DOHH2 (cell line): ENCODE results near the gene SPOCK3.

Experiments
- H3F3A ChIP-seq: fragments of 200-600 bp; sonication (generic), shearing (Covaris generic); 2 replicates; pipeline ENCODE4 v1.6.0; 2016; ENCODE audit warnings: antibody characterized with exemption, mild to moderate bottlenecking; ENCODE audit not compliant: control insufficient read depth, insufficient read depth
- H3K27ac ChIP-seq: fragments of 200-600 bp; sonication (generic); 2 replicates; pipeline ENCODE4 v1.5.1; 2014; ENCODE audit warnings: low read depth, mild to moderate bottlenecking, low read length, moderate library complexity
- H3K27me3 ChIP-seq: fragments of 200-600 bp; sonication (generic); 2 replicates; pipeline ENCODE4 v1.6.1; 2014; ENCODE audit warnings: mild to moderate bottlenecking, low read length, mixed read lengths; ENCODE audit not compliant: control insufficient read depth
- H3K36me3 ChIP-seq: fragments of 200-600 bp; sonication (generic); 2 replicates; pipeline ENCODE4 v1.6.1; 2014; ENCODE audit warnings: mild to moderate bottlenecking, low read length, moderate library complexity, mixed read lengths; ENCODE audit not compliant: control insufficient read depth
- H3K4me1 ChIP-seq: fragments of 200-600 bp; sonication (generic); 2 replicates; pipeline ENCODE4 v1.6.1; 2014; ENCODE audit warnings: mild to moderate bottlenecking, low read length, mixed read lengths; ENCODE audit not compliant: control insufficient read depth
- H3K4me2 ChIP-seq: fragments of 200-600 bp; sonication (generic); 2 replicates; pipeline ENCODE4 v1.6.0; 2014; ENCODE audit warnings: mild to moderate bottlenecking, low read length, moderate library complexity
- H3K4me3 ChIP-seq: fragments of 200-600 bp; sonication (generic); 2 replicates; pipeline ENCODE4 v1.5.1; 2014; ENCODE audit warnings: mild to moderate bottlenecking, low read length, mixed read lengths
- H3K79me2 ChIP-seq: fragments of 200-600 bp; sonication (generic); 2 replicates; pipeline ENCODE4 v1.6.1; 2014; ENCODE audit warnings: mild to moderate bottlenecking, low read length, mixed read lengths; ENCODE audit not compliant: control insufficient read depth
- H3K9me2 ChIP-seq: fragments of 200-600 bp; sonication (generic); replicated peaks from 2 replicates; pipeline ENCODE4 v1.6.1; 2014; ENCODE audit warnings: mild to moderate bottlenecking, low read length, mixed read lengths; ENCODE audit not compliant: control insufficient read depth
- H3K9me3 ChIP-seq: fragments of 200-600 bp; sonication (generic); 2 replicates; pipeline ENCODE4 v1.6.1; 2014; ENCODE audit warnings: antibody characterized with exemption, low read length, mixed read lengths; ENCODE audit not compliant: control insufficient read depth, insufficient read depth
- H4K20me1 ChIP-seq: fragments of 200-600 bp; sonication (generic); 2 replicates; pipeline ENCODE4 v1.6.0; 2014; ENCODE audit warnings: low read depth, mild to moderate bottlenecking, antibody characterized with exemption, low read length, moderate library complexity; ENCODE audit not compliant: control insufficient read depth, insufficient read depth
- EZH2phosphoT487 ChIP-seq: fragments of 200-600 bp; sonication (generic); IDR thresholded peaks from 2 replicates; pipeline ENCODE4 v1.6.1; 2017; ENCODE audit warnings: borderline replicate concordance, mild to moderate bottlenecking, antibody characterized with exemption, low read length, moderate library complexity, mixed read lengths
- TF ChIP-seq, protein P1 (sequence below): fragments of 200-600 bp; sonication (generic); IDR thresholded peaks from one replicate; pipeline ENCODE4 v1.5.1; 2014; ENCODE audit warnings: antibody characterized with exemption, mild to moderate bottlenecking, low read depth, low read length; ENCODE audit not compliant: poor library complexity, severe bottlenecking

Gene SPOCK3

DNA sequence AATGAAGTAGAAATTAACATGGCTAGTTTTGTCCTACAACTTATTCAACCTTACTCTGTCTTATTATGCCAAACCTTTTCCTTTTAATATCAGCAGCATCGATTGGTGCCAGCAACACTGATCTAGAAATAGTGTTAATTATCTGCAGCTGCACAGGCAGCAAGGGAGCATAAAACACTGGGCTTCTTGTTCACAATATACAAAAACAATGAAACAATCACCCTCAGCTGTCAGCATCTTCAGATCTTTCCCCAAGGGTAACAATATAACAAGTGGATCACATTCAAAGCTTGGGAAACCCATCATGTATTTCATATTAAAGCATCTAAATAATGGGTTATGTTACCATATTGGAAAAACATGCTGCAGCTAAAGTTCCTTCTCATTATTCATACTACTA is 238.1 kb downstream of the SPOCK3 start:
- no peaks in the 10 kb centered on the region for H3K27me3 ChIP-seq
- H3F3A ChIP-seq, result no peaks in the 10 kb centered on the region
- no peaks in the 10 kb centered on the region for H3K9me3 ChIP-seq
- no peak overlapping the region for H3K4me3 ChIP-seq
- no peaks in the 10 kb centered on the region for H3K36me3 ChIP-seq
- H3K4me1 ChIP-seq, result no peaks in the 10 kb centered on the region
- H3K4me2 ChIP-seq, result no peak overlapping the region
- H3K27ac ChIP-seq, result no peak overlapping the region
- no peaks in the 10 kb centered on the region for H4K20me1 ChIP-seq
- no peaks in the 10 kb centered on the region for H3K9me2 ChIP-seq
- no peaks in the 10 kb centered on the region for H3K79me2 ChIP-seq
- no peak for TF ChIP-seq EZH2phosphoT487
- TF ChIP-seq, protein P1, sequence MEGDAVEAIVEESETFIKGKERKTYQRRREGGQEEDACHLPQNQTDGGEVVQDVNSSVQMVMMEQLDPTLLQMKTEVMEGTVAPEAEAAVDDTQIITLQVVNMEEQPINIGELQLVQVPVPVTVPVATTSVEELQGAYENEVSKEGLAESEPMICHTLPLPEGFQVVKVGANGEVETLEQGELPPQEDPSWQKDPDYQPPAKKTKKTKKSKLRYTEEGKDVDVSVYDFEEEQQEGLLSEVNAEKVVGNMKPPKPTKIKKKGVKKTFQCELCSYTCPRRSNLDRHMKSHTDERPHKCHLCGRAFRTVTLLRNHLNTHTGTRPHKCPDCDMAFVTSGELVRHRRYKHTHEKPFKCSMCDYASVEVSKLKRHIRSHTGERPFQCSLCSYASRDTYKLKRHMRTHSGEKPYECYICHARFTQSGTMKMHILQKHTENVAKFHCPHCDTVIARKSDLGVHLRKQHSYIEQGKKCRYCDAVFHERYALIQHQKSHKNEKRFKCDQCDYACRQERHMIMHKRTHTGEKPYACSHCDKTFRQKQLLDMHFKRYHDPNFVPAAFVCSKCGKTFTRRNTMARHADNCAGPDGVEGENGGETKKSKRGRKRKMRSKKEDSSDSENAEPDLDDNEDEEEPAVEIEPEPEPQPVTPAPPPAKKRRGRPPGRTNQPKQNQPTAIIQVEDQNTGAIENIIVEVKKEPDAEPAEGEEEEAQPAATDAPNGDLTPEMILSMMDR, result no peak

DNA sequence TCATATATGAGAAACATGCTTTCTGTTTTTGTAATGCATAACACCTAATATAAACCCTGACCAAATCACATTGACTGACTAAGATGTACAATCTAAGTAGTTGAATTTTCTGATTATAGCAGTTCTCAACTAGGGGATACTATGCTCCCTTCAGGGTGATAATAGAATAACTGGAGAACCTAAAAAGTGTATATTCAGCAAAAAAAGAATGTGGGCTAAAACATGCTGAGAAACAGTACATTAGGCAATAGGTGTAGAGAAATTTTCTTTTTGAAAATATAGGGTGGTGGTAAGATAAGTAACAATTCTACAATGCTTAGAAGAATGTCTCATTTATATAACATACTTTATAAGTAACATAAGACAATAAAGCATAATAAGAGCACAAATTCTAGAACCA is 239.6 kb downstream of the SPOCK3 start:
- Histone ChIP-seq H4K20me1 (no peaks in the 10 kb centered on the region), H3K27ac (no peak overlapping the region), H3F3A (no peaks in the 10 kb centered on the region), H3K36me3 (no peaks in the 10 kb centered on the region), H3K4me3 (no peak overlapping the region), H3K27me3 (no peaks in the 10 kb centered on the region), H3K4me1 (no peaks in the 10 kb centered on the region), H3K9me2 (no peaks in the 10 kb centered on the region), H3K79me2 (no peaks in the 10 kb centered on the region), H3K9me3 (no peaks in the 10 kb centered on the region), H3K4me2 (no peak overlapping the region)
- no peak for TF ChIP-seq EZH2phosphoT487
- TF ChIP-seq, protein P1, result no peak

DNA sequence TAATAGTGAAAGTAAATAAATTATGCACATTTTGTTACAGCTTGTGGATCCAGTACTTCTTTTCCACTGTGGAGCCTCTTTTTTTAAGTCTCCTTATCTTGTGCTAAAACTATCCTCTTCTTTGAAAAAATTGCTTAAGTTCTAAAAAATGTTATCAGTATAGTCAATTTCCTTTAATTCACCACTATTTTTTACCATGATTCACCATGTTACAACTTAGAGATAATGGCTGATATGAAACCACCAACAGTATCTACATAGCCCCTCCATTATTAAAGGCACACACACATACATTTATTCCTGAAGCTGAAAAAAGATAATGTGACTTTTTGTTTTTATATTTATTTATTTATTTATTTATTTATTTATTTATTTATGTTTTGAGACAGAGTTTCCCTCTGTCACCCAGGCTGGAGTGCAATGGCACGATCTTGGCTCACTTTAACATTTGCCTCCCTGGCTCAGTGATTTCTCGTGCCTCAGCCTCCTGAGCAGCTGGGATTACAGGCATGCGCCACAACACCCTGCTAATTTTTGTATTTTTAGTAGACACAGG is 243.2 kb downstream of the SPOCK3 start:
- no peaks in the 10 kb centered on the region for H3K36me3 ChIP-seq
- no peak overlapping the region for H3K4me3 ChIP-seq
- TF ChIP-seq, protein P1, result no peak
- TF ChIP-seq EZH2phosphoT487, result no peak

DNA sequence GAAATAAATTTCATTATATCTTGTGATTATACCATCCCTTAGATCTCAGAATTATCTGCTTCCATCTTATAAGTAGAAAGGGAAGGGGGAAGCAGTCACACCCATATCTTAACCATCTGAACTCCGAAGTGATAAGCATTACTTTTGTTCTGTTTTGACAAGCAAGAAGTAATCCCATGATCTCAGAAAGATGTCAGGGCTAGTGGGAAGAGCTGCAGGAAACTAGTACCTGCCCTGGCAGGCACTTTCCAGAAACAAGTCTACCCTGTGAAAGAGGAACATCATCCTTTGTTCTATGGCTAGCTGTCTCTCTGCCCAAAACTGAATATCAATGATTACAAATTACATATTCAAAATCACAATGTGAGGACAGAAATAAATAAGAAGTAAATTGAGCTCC is 244.4 kb downstream of the SPOCK3 start:
- no peak overlapping the region for H3K4me3 ChIP-seq
- no peaks in the 10 kb centered on the region for H3K4me1 ChIP-seq
- no peak overlapping the region for H3K27ac ChIP-seq
- H3K4me2 ChIP-seq, result no peak overlapping the region
- no peaks in the 10 kb centered on the region for H3K9me3 ChIP-seq
- H3K79me2 ChIP-seq, result no peaks in the 10 kb centered on the region
- H3K9me2 ChIP-seq, result no peaks in the 10 kb centered on the region
- H3K36me3 ChIP-seq, result no peaks in the 10 kb centered on the region
- H3F3A ChIP-seq, result no peaks in the 10 kb centered on the region
- H4K20me1 ChIP-seq, result no peaks in the 10 kb centered on the region
- TF ChIP-seq EZH2phosphoT487, result no peak
- TF ChIP-seq, protein P1, result no peak
- no peaks in the 10 kb centered on the region for H3K27me3 ChIP-seq

More for the DNA sequence above, 243.2 kb downstream of the SPOCK3 start:
- Histone ChIP-seq H3K9me3 (no peaks in the 10 kb centered on the region), H3K27me3 (no peaks in the 10 kb centered on the region), H3K27ac (no peak overlapping the region), H3K9me2 (no peaks in the 10 kb centered on the region), H3F3A (no peaks in the 10 kb centered on the region), H3K4me1 (no peaks in the 10 kb centered on the region), H4K20me1 (no peaks in the 10 kb centered on the region), H3K4me2 (no peak overlapping the region), H3K79me2 (no peaks in the 10 kb centered on the region)
